A549 treated with Hydrocortisone at 1 μM for 4 hours (cell line): ENCODE data around the gene GZMA. TPM values are rescaled to one million over a fixed set of nuclear protein-coding genes. Genes with fewer than 3 reads are reported as not detected.

Experiments used
- total RNA-seq: library from RNA; stranded (reverse); fragments of 200-300 nt; extraction: Qiagen RNA extraction; gene quantifications from 5 replicates; pipeline ENCODE4 v1.2.3, GENCODE V29; 2022

Gene GZMA
- total RNA-seq: not detected in 5 replicates

GRCh38 chr5:55102348-55102747 is at the start of gene GZMA:
Gene GZMA, plus strand, starts transcription at chr5:55102646. Its CDS starts 37 bp downstream, at chr5:55102683.

Other genes with a start within 250 kb of the GZMA start
- not detected in 5 replicates for gene ESM1, start 117.1 kb upstream of the GZMA start, total RNA-seq
- gene GZMK, start 78.4 kb upstream of the GZMA start, total RNA-seq: not detected in 5 replicates
- 30.0 to 40.2 TPM (median 34.2 TPM) in 5 replicates for gene GPX8, start 57.5 kb downstream of the GZMA start, total RNA-seq
- 0.05 to 0.10 TPM (median 0.06 TPM) in 5 replicates for gene CDC20B, start 70.5 kb downstream of the GZMA start, total RNA-seq
- 1.8 to 2.5 TPM (median 2.0 TPM) in 5 replicates for gene MCIDAS, start 124.7 kb downstream of the GZMA start, total RNA-seq
- 4.3 to 8.1 TPM (median 7.0 TPM) in 5 replicates for gene CCNO, start 131.0 kb downstream of the GZMA start, total RNA-seq
- 20.3 to 27.7 TPM (median 22.4 TPM) in 5 replicates for gene DHX29, start 205.0 kb downstream of the GZMA start, total RNA-seq
- gene MTREX, start 205.3 kb downstream of the GZMA start, total RNA-seq: 29.1 to 61.5 TPM (median 34.0 TPM) in 5 replicates